HG03175 (cell line): Measurements from ENCODE around the gene IPO7.

ENCODE experiments used
- ATAC-seq: cut with Tn5 transposase; IDR thresholded peaks from one replicate; pipeline ENCODE4 v1.9.1; 2021; ENCODE audit warnings: mild to moderate bottlenecking, moderate library complexity; ENCODE audit not compliant: unreplicated experiment

IPO7 gene

GRCh38 chr11:9489080-9489765 is 104.8 kb downstream of the IPO7 start:
- ATAC-seq = no peak

GRCh38 chr11:9490376-9490775 is 105.9 kb downstream of the IPO7 start:
- ATAC-seq = no peak

- ATAC-seq = no peak
These were observed 109.0 kb downstream of the IPO7 start for GRCh38 chr11:9493492-9493891.

GRCh38 chr11:9494316-9494715 is 109.9 kb downstream of the IPO7 start:
- no peak for ATAC-seq

- ATAC-seq = no peak
These were observed 111.5 kb downstream of the IPO7 start for GRCh38 chr11:9495803-9496514.
